RWPE1 (cell line): Measurements from ENCODE around the gene NRXN3.
A peak's percentile ranks its signal among the peaks of the same experiment; 100 is the strongest.

Source experiments
- CTCF ChIA-PET: fragments of 350-600 bp; sonication (Branson Sonifier 250); formaldehyde crosslinking; extraction: SDS; loops from one replicate; lab custom pipeline; 2021; lab: Yijun Ruan, JAX
- POLR2A ChIA-PET: fragments of 400-600 bp; formaldehyde crosslinking; extraction: SDS; loops from one replicate; lab custom pipeline; 2020; ENCODE audit warnings: antibody characterized with exemption; ENCODE audit not compliant: low non-redundant PET; lab: Yijun Ruan, JAX
- DNase-seq: peaks from one replicate; pipeline ENCODE4 v3.0.0; 2012; ENCODE audit warnings: low spot score
- H3K27ac ChIP-seq: fragments of 450-650 bp; 2 replicates; pipeline ENCODE4 v1.5.1; 2017
- TF ChIP-seq, protein P1 (sequence below): fragments of 450-650 bp; conservative IDR thresholded peaks from 2 replicates; pipeline ENCODE4 v1.5.1; 2017; ENCODE audit warnings: low read depth, mild to moderate bottlenecking

Gene NRXN3

DNA sequence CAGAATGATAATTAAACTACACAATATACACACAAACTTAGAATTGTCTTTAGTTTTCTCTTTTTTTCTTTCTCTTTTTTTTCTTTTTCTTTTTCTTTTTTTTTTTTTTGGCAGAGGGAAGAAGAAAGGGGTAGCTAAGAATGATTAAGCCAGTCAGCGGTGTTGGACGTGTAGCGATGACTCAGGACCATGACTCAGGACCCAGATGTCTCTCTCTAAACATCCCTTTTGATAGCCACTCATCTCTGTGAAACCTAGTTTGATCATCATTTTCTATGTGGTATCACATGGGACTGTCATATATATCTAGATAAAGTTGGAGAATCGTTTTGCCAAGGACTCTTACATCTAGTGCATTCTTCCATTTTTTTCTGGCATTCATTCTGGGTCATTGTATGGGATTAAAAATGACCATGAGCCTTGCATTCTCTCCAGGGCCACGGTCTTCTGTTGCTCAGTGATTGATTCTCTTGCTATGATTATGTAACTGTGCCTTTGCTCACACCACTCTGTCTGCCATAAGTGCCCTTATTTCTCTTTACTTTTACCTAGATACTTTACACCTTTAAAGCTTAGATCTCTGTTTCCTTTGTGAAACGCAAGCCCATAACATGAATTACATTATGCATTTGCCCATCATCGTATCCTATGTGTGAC is 26.6 kb upstream of the NRXN3 start:
- CTCF ChIA-PET = interaction anchor here (0.7 kb wide), 1 partner anchor 154 kb away, joined by 3 read pairs; no protein-coding TSS in a partner anchor
- TF ChIP-seq, protein P1, sequence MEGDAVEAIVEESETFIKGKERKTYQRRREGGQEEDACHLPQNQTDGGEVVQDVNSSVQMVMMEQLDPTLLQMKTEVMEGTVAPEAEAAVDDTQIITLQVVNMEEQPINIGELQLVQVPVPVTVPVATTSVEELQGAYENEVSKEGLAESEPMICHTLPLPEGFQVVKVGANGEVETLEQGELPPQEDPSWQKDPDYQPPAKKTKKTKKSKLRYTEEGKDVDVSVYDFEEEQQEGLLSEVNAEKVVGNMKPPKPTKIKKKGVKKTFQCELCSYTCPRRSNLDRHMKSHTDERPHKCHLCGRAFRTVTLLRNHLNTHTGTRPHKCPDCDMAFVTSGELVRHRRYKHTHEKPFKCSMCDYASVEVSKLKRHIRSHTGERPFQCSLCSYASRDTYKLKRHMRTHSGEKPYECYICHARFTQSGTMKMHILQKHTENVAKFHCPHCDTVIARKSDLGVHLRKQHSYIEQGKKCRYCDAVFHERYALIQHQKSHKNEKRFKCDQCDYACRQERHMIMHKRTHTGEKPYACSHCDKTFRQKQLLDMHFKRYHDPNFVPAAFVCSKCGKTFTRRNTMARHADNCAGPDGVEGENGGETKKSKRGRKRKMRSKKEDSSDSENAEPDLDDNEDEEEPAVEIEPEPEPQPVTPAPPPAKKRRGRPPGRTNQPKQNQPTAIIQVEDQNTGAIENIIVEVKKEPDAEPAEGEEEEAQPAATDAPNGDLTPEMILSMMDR = no peak

GRCh38 chr14:78152201-78153063 is 17.7 kb upstream of the NRXN3 start:
- POLR2A ChIA-PET = no interaction called here
- no peak for DNase-seq
- TF ChIP-seq, protein P1 = no peak
- H3K27ac ChIP-seq = no peak overlapping the region
- CTCF ChIA-PET = no interaction called here

More for the DNA sequence above, 26.6 kb upstream of the NRXN3 start:
- H3K27ac ChIP-seq = no peak overlapping the region
- DNase-seq = peak; percentile 63
- POLR2A ChIA-PET = no interaction called here

GRCh38 chr14:78153064-78153341 is 17.2 kb upstream of the NRXN3 start:
- ChIA-PET CTCF (no interaction called here), POLR2A (no interaction called here)
- peak; percentile 12 for DNase-seq
- TF ChIP-seq, protein P1 = no peak
- H3K27ac ChIP-seq = no peak overlapping the region

DNA sequence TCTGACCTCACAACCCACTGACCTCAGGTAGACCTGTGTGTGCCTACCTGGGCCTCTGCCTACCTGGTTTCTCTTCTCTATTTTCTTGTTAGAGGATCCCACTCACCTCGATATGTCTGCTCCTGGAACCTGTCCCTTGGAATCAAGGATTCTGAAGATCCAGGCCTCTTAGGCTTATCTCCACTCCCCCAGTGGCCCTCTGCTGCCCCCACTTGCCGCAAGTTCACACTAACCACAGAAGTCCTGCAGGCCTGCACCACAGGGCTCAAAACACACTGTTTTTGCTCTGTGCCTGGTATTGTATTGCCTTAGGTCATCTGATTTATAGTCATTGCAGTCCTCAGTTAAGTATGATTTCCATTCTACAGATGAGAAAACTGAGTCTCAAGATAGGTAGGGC is 15.3 kb upstream of the NRXN3 start:
- POLR2A ChIA-PET = no interaction called here
- CTCF ChIA-PET = no interaction called here
- no peak overlapping the region for H3K27ac ChIP-seq
- DNase-seq = no peak
- TF ChIP-seq, protein P1 = no peak

- H3K27ac ChIP-seq = no peak overlapping the region
- TF ChIP-seq, protein P1 = no peak
- no peak for DNase-seq
- CTCF ChIA-PET = no interaction called here
- POLR2A ChIA-PET = no interaction called here
Observed at GRCh38 chr14:78156196-78156595, 14.0 kb upstream of the NRXN3 start.

GRCh38 chr14:78157494-78158437 is 12.4 kb upstream of the NRXN3 start:
- ChIA-PET CTCF (no interaction called here), POLR2A (no interaction called here)
- H3K27ac ChIP-seq = no peak overlapping the region
- TF ChIP-seq, protein P1 = no peak
- DNase-seq = peak; percentile 37
